Measurements from ENCODE around the gene UBE2I.
"Not testable (repeated sequence)": the region's sequence is repeated elsewhere in the genome, so short reads cannot be mapped to it uniquely, and the experiment has no call there.

UBE2I gene

DNA sequence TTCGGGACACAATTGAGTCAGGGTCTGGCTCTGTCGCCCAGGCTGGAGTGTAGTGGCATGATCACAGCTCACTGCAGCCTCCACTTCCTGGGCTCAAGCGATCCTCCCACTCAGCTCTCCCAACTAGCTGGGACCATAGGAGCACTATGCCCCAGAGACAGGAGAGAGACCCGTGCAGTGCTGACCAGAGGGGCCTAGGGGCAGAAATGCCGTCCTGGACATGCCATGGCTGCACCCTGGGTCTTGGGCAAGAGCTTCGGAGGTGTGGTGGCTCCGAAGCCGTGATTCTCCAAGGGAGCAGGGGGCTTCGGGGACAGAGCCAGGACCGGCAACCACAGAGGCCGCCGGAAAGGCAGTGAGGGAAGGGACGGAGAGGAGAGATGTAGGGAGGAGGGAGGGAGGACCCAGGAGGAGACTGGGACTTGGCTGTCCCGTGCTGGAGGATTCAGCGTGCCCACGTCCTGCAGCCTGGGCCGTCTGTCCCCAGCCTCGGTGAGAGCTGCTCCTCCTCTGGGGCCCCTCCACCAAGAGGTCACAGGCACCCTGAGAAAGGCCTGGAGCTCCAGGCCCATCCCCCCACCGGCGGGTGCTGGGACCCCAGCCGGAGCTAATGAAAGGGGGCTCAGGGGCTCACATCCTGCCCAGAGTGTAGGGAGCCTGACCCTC, 31.7 kb upstream of the UBE2I start:
- no peak for DNase-seq (ENCODE audit: low read depth in 2 of 2)

DNA sequence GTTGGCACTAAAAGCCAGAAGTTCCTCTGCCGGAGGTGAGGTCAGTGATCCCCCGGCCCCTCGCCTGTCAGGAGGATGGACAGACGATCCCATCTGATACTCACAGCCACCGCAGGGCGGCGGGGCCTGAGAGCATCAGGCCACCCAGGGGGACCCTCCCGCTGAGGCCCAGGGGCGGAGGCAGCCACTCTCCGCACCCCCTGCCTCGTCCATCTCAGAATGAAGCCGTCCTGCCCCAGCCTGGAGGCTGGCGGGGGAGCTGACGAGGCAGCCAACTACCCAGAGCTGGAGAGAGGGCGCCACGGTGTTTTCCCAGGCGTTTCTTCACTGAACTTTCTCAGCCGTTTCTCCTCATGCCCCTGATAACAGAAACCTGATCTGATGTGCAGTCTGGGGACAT, 31.0 kb upstream of the UBE2I start:
- DNase-seq (ENCODE audit: low read depth in 2 of 2) = no peak

DNA sequence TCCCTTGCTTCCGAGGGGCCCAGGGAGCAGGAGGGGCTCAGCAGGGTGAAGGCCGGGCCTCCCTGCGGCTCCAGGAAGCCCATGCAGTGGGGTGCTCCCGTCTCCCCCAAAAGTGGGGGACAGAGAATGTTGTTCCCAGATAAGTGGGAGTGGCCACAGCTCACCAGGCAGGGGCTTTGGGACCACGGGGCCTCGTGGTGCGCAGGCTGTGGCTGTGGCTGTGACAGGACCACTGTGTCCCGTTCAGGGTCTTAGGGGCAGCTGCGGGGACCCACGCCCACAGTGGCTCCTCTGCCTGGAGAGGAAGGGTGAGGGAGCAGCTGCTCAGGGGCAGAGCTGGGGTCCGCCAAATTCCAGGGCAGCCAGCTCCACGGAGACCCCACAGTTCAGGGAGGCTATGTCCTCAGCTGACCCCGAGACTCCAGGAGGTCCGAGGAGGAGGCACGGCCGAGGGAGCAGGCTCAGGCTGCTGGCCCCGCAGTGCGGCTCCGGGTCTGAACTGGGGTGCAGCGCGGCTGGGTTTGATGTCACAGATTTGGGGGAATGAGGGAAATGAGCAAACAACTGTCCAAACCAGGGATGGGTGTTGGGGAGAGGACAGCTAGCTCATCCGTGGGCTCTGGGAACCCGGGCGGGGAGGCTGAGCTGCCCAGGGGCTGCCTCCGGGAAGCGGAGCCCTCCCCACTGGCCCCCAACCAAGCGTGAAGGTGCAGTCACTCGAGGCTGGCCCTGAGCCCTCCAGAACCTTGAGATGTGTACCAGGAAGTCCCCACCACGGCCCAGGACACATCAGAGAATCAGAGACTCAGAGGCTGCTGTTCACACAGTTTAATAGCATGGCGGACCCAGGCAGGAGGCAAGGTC, 30.1 kb upstream of the UBE2I start:
- DNase-seq (ENCODE audit: low read depth in 2 of 2) = no peak

GRCh38 chr16:1279945-1280589, 29.4 kb upstream of the UBE2I start:
- no peak for DNase-seq (ENCODE audit: low read depth in 2 of 2)

GRCh38 chr16:1280783-1281182, 28.7 kb upstream of the UBE2I start:
- DNase-seq (ENCODE audit: low read depth in 2 of 2) = no peak

- no peak for DNase-seq (ENCODE audit: low read depth in 2 of 2)
Measured at GRCh38 chr16:1281517-1281916, 27.9 kb upstream of the UBE2I start.

GRCh38 chr16:1282324-1282973, 27.0 kb upstream of the UBE2I start:
- no peak for DNase-seq (ENCODE audit: low read depth in 2 of 2)

DNA sequence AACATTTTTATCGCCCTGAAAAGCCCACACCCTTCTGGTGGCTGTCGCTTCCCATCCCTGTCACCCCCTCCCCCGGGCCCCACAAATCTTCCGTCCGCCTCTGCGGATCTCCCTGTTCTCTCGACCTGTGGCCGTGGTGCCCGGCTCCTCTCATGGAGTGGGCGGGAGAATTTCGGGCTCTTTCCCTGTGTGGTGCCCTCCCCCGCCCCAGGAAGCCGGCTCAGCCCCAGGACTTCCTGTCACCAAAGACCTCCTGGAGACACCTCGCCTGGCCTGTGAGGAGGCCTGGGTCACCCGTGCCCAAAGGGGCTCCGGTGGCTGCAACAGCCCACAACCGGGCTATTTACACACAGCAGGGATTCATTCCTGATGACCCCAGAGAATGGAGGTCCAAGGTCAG, 26.1 kb upstream of the UBE2I start:
- DNase-seq (ENCODE audit: low read depth in 2 of 2) = no peak

DNA sequence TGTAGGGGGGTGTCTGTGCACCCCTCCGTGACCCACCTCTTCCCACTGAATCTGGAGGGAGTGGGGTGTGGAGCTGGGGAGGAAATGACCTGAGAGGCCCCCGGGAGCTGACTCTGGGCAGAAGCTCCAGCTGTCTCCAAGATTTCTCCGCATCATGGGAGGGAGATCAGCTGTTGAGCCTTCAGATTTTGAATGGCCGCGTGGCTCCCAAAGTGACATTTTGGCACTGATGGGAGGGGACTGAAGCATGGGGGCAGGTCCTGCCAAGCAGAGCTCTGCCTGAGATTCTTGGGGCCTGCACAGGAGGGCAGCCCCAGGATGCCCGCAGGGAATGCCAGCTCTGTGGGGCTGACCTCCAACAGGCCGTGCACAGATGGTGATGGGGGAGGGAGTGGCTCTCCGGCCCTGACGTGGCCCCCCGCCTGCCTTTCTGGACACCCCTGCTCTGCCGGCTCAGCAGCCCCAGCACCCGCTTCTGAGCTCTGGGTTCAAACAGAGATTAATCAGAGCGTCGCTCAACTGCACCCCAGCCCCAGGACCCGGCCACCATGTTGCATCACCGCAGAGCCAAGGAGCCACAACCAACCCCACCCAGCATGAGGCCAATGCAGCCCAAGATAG, 25.3 kb upstream of the UBE2I start:
- no peak for DNase-seq (ENCODE audit: low read depth in 2 of 2)

DNA sequence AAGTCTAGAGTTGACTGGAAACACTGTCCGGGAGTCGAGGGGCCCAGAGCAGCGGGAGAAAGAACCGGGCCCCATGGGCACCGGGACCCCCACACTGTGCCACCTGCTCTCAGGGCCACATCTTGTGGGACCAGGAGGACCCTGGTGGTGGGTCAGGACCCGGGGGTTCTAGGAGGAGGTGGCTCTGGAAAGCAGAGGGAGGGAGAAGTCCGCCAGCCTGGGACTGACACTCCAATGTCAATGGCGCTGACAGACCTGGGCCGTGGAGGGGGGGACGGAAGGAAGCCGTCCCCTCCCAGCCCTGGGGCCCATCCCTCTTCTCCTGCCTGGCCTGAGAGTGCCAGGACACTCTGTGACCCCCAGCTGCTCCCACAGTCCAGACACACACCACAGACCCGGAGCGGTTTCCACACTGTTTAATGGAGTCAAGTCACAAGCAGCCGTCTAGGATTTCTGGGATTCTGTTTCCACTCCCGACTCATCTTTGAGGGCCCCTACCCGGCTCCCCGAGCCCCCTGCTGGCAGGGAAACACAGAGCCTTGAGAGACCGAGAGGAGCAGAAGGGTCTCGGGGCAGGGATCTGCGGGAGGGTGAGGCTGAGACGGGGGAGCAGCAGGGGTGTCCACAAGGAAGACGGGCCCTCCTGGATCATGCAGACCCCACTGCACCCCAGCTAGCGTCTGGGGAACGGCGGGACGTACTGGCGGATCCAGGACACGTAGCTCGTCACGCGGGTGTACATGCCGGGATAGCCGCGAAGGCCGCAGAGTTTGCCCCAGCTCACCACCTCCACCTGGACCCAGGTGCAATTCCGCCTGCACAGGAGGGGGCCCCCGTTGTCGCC, 23.5 kb upstream of the UBE2I start:
- DNase-seq (ENCODE audit: low read depth in 2 of 2) = no peak

DNA sequence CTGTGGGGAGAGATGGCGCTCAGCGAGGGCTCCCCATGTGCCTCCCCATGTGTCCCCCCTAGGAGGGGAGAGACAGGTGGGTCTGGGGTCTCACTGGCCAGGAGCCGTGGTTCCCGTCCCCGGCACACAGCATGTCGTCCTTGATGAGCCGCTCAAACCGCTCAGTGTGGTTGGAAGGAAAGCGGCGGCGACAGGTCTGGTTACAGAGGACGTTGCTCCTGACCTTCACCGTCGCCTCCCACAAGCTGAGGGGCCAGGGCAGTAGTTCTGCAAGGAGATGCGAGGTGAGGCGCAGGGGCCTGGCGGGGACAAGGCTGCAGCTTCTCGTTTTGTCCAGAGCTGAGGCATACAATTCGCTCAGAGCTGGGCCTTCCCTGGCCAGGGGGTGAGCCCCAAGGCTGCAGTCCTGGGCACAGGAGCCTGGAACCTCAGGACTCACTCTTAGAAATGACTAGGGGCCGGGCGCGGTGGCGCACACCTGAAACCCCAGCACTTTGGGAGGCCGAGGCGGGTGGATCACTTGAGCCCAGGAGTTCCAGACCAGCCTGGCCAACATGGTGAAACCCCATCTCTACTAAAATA, 22.8 kb upstream of the UBE2I start:
- no peak for DNase-seq (ENCODE audit: low read depth in 2 of 2)

DNA sequence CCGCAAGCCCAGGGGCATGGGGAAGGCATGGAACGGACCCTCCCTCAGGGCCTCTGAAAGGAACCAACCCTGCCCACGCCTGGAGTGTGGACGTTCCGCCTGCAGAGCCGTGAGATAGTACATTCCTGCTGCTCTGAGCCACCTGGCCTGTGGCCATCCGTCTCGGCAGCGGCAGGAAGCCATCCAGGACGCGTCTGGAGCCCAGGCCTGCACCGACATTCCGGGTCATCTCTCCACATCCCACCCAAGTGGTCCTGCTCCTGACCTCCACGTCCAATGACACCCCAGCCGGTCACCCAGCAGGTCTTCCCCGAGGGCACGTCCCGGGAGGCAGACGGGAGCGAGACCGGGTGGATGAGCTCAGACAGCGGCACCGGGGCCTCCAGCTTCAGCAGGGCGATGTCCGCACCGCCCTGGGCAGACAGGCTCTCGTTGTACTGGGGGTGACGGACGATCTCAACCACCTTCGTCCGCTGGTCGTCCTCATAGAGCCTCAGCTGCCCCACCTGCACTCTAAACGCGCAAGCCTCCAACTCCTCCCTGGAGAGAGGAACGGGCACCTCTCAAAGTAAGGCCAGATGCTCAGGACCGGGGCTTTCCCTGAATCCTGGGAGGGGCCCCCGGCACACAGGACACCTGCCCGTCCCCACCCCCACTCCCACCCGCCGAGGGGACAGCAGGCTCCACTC, 21.3 kb upstream of the UBE2I start:
- no peak for DNase-seq (ENCODE audit: low read depth in 2 of 2)

GRCh38 chr16:1288813-1289476, 20.5 kb upstream of the UBE2I start:
- DNase-seq (ENCODE audit: low read depth in 2 of 2) = no peak

- DNase-seq (ENCODE audit: low read depth in 2 of 2) = no peak
Measured at GRCh38 chr16:1289477-1289866, 20.0 kb upstream of the UBE2I start.

- no peak for DNase-seq (ENCODE audit: low read depth in 2 of 2)
Measured at GRCh38 chr16:1290063-1290501, 19.4 kb upstream of the UBE2I start.

GRCh38 chr16:1290860-1291575, 18.4 kb upstream of the UBE2I start:
- no peak for DNase-seq (ENCODE audit: low read depth in 2 of 2)

GRCh38 chr16:1291576-1291974, 17.9 kb upstream of the UBE2I start:
- DNase-seq (ENCODE audit: low read depth in 2 of 2) = no peak

DNA sequence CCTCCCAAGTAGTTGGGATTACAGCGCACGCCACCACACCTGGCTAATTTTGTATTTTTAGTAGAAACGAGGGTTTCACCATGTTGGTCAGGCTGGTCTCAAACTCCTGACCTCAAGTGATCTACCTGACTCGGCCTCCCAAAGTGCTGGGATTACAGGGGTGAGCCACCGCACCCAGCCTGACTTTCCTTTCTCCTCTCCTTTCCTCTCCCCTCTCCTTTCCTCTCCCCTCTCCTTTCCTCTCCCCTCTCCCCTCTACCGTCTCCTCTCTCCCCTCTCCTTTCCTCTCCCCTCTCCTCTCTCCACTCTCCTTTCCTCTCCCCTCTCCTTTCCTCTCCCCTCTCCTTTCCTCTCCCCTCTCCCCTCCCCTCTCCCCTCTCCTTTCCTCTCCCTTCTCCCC, 17.2 kb upstream of the UBE2I start:
- not testable (repeated sequence) for DNase-seq (ENCODE audit: low read depth in 2 of 2)

DNA sequence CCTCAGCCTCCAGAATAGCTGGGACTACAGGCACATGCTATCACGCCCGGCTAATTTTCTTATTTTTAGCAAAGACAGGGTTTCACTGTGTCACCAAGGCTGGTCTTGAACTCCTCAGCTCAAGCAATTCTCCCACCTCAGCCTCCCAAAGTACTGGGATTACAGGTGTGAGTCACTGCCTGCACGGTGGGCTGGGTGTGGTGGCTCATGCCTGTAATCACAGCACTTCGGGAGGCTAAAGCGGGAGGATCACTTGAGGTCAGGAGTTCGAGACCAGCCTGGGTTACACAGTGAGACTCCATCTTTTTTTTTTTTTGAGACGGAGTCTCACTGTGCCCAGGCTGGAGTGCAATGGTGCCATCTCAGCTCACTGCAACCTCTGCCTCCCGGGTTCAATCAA, 16.6 kb upstream of the UBE2I start:
- DNase-seq (ENCODE audit: low read depth in 2 of 2) = not testable (repeated sequence)
